Body of pancreas (tissue), 4 donors: ENCODE measurements around the gene TGDS.

Source experiments
- CTCF ChIP-seq, 7 experiments: fragments of 450-650 bp in 4 of 7; fragments of 200-600 bp in 3 of 7; sonication (generic) in 3 of 7; IDR thresholded peaks; one replicate each; pipeline ENCODE4 v1.5.1; 2016 to 2019; ENCODE audit warnings: antibody characterized with exemption in 7 of 7
- POLR2A ChIP-seq, 3 donors: fragments of 450-650 bp; IDR thresholded peaks; one replicate each; pipeline ENCODE4 v1.6.1; 2016; ENCODE audit warnings: antibody characterized with exemption in 3 of 3, mild to moderate bottlenecking in 2 of 3

GRCh38 chr13:94534166-94534565 is 61.8 kb downstream of the TGDS start:
- TF ChIP-seq CTCF (IDR thresholded peaks at IDR 0.05) (no peak), POLR2A (IDR thresholded peaks at IDR 0.05) (no peak)
